Measurements from ENCODE around the gene REV1.
"Not testable (repeated sequence)": the region's sequence is repeated elsewhere in the genome, so short reads cannot be mapped to it uniquely, and the experiment has no call there.

REV1 gene

DNA sequence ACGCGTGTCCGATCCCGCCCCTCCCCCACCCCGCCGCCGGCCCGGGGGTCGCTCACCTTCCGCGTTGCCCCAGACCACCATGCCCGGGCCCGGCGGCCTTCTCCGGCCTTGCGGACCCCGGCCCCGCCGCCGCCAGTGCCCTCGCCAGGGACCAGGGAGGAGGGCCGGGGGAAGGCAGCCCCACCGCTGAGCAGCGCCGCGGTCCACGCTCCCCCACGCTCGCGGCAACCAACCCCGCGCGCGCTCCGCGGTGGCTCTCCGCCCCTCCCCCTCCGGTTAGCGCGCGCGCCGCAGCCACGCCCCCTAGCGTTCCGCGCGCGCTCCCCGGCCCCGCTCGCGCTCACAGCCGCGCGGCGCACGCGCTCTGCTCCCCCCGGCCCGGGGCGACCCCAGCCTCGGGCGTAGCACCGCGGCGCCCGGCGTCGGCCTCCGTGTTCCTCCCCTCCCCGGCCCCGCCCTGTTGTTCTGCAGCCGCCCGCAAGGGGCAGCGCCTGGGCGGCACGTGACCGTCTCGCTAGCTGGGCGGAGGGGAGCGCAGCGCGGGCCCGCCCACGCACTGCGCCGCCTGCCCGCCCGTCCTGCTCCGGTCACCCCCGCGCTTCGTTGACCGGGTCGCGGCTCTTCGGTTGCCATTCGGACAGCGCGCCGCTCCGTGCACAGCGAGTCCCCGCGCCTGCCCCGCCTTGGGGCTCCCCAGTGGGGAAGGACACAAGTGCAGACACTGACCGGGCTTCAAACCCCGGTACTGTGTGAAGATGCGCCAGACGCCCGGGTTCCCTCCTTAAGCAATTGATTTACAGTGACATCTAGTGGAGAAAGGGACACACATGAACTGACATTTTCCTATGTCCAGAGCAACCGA lies at the start of gene REV1:
TSS of gene REV1 (minus strand) at position 257 of the 862 bp plus-strand sequence. CDS start 25,042 bp downstream, outside the sequence.
- peak; percentile 98 for DNase-seq

GRCh38 chr2:99537910-99538485 lies 48.2 kb upstream of the REV1 start:
- DNase-seq: no peak

DNA sequence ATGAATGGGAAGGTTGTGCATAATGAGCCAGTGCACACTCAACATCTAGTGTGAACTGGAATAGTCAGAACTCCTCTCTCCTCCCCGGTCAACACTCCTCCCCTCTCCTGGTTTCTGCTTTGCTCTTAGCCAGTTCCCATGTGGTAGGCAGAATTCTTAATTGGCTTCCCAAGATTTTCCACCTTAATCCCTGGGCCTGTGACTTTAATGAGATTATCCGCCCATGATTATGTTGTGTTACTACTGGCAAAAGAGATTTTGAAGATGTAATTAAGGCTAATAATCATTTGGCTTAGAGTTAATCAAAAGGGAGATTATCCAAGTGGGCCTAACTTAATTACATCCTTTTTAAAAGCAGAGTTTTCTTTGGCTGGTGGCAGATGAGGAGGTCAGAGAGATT lies 34.2 kb upstream of the REV1 start:
- no peak for DNase-seq

GRCh38 chr2:99522157-99522556 lies 32.3 kb upstream of the REV1 start:
- no peak for DNase-seq

DNA sequence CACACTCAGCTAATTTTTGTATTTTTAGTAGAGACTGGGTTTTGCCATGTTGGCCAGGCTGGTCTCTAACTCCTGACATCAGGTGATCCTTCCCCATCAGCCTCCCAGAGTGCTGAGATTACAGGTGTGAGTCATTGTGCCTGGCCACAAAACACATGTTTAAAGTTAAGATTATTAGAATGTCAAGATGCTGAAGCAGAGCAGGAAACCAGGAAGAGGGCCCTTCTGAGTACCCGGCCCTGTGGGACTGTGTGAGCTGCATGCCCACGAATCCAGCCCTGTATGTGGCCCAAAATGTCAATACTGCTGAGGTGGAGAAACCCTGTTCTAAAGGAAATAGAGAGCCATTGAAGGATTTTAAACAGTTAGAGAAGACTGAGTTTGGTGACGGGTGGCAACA lies 31.0 kb upstream of the REV1 start:
- DNase-seq: no peak

- no peak for DNase-seq
These were observed 30.4 kb upstream of the REV1 start for GRCh38 chr2:99520195-99520594.

DNA sequence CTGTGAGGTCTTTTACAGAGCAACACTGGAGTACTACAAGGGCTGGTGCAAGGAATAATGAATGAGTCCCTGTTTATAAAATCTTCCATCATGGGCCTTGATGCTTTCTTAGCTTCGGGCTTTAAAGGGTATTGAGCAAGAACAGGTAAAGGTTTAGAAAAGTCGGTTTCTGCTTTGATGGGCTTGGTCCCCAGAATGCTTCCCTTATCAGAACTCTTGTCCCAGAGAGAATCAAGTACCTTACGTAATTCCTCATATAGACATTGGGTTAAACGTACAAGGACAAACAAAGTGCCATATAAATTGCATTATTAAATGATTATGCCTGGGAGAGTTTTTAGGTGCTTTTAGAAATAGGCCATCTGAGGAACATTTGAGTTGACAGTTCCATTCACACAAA lies 24.5 kb upstream of the REV1 start:
- no peak for DNase-seq

DNA sequence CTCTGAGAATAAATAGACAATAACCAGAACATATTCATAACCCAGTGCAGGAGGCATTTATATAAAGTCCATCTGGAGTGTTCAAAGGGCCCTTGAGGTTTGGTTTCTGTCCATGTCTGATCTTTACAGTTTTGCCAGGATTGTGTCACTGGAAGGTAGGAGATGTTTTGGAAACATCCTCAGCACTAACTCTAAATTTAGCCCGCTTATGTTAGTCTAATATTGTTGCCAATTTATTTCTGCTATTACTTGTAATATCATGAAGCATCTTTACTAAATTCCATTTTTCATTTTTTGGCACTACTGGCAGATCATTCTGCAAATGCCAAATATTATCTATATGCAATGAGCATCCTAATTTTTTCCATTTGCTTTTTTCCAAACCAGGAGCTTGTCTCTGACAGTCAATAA lies 22.4 kb upstream of the REV1 start:
- no peak for DNase-seq

DNA sequence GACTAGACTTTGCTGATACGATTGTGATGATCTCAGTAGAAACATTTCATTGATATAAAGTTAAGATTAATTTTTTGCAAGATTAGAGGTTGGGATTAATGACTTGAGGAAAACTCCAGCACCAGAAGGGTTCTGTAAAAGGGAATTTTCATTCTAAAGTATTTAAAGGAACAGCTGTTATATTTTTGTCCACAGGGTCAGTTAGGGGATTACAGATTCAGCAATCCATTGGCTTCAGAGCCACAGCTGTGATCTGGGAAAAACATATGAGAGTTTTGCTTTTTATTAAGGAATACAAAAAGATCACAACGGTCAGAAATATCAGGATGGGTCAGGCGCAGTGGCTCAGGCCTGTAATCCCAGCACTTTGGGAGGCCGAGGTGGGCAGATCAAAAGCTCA lies 19.6 kb upstream of the REV1 start:
- no peak for DNase-seq

- no peak for DNase-seq
These were observed 18.4 kb upstream of the REV1 start for GRCh38 chr2:99507937-99508818.

DNA sequence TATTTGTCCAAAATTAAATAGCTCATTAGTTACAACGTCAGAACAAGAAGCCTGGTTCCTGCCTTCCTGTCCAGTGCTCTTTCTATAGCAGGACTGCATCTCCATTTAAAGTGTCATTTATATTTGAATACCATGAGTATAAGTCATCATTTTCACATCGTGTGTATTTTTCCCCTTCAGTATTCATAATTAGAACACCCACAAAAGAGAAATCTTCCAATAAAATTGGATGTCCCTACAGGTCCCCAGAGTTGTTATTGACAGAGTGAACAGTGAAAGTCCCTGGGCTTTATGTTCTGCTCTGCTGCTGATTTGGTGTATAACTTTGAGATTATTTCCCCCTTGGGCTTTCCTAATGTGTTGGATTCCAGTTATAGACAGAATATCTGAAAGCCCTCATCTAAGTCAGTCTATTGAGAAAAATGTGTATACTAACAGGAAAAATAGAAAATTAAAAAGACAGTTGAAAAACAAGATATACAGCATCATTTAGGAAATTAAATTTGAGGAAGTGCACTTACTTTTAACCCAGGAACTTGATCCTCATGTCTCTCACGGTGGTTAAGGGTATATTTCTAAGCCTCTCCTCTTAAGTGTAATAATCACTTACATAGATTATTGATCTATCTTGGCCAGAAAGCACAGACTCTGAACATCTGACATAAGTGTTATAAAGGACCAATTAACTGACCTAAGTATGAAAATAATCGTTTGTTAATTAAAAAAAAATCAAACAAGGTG lies 15.2 kb upstream of the REV1 start:
- DNase-seq: no peak

GRCh38 chr2:99503662-99504416 lies 14.0 kb upstream of the REV1 start:
- DNase-seq: not testable (repeated sequence)

- DNase-seq: no peak
These were observed 6.2 kb upstream of the REV1 start for GRCh38 chr2:99496021-99496420.

- DNase-seq: no peak
These were observed 5.5 kb upstream of the REV1 start for GRCh38 chr2:99495115-99495860.

- DNase-seq: no peak
These were observed 2.9 kb upstream of the REV1 start for GRCh38 chr2:99492721-99493120.

DNA sequence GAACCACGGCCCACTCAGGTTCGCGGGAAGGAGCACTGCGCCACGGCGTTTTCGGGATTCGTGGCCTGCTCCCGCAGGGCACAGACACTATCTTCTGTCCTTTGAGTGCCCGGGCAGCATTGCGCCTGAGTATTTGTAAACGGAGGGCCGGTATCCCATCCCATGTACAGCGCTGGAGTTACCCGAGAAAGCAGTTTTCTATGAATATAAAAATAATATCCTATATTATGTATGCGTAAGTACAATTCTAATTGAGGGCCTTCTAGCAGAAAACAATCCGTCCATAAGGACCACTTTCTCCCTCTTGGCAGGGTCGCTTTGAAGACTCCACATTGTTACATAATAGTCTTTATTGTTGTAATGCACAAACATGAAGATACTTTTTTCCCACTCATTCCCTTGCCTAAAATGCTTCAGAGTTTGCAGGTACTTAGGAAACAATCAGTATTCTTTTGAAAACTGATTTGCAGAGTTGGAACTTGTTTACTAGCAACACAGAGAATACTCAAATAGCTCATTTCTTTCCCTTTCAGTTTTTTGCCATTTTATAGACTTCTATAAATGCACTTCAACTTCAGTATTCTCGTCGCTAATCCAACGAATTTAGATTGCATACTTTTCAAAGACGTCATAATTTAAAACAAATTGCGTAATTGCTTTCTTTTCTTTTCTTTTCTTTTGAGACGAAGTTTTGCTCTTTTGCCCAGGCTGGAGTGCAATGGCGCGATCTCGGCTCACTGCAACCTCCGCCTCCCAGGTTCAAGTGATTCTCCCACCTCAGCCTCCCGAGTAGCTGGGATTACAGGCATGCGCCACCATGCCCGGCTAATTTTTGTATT lies 1.0 kb upstream of the REV1 start:
- DNase-seq: no peak

GRCh38 chr2:99489063-99489760 lies 605 bp downstream of the REV1 start:
- DNase-seq: peak; percentile 61

DNA sequence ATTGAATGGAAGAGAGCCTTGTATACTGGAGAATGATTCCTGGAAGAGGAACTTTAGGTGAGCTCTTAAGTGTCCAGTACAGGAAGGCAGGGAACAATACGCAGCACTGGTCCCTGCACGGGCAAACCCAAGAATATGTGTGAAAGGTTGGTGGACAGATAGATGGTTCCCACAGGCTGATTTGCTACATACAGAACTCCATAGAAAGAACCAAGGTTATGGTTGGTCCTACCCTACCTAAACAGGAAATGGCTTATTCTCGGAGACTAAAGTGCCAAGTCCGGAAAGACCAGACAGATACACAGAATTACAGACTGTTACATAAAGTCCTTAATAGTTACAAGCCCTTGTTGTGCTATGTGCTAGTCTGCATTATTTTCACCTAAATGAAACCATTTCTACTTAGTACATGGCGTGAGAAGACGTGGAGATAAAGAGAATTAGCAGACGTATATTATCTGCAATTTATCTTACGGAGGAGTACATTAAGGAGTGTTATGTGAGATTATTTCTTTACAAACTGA lies 1.2 kb downstream of the REV1 start:
- peak; percentile 61 for DNase-seq

GRCh38 chr2:99487906-99488305 lies 1.9 kb downstream of the REV1 start:
- DNase-seq: no peak
